IPS-NIHi11 (cell line): Measurements from ENCODE around the gene PGAP3.

ENCODE experiments used
- DNase-seq: peaks from one replicate; pipeline ENCODE4 v3.0.0; 2012; ENCODE audit warnings: mixed read lengths, low spot score

PGAP3 gene

GRCh38 chr17:39621523-39622379 is 66.1 kb downstream of the PGAP3 start:
- peak; percentile 87 for DNase-seq
